Activated naive CD4-positive, alpha-beta T cell treated with anti-CD3 and anti-CD28 coated beads, Interleukin-2, amount 10 ng/mL, durations not matched to agents 7 days and 5 days (primary cell): ENCODE measurements around the gene ETV3L.

Experiments used
- CTCF ChIA-PET: fragments of 350-600 bp; sonication (Branson Sonifier 250); formaldehyde crosslinking; loops from one replicate; lab custom pipeline; 2021; ENCODE audit warnings: antibody characterized with exemption; lab: Charles Lee
- DNase-seq: peaks from one replicate; pipeline ENCODE4 v3.0.0-alpha.2; 2020
- H3K27ac Mint-ChIP-seq: one replicate; pipeline ENCODE4 v1.8.0; 2021; ENCODE audit warnings: mild to moderate bottlenecking, moderate library complexity, mixed read lengths
- H3K27me3 Mint-ChIP-seq: one replicate; pipeline ENCODE4 v1.8.0; 2021; ENCODE audit warnings: mild to moderate bottlenecking, mixed read lengths
- H3K36me3 Mint-ChIP-seq: one replicate; pipeline ENCODE4 v1.8.0; 2021; ENCODE audit warnings: mixed read lengths
- H3K4me1 Mint-ChIP-seq: one replicate; pipeline ENCODE4 v1.8.0; 2021; ENCODE audit warnings: mixed read lengths
- H3K4me3 Mint-ChIP-seq: one replicate; pipeline ENCODE4 v1.8.0; 2021; ENCODE audit warnings: mild to moderate bottlenecking, moderate library complexity, mixed read lengths
- H3K9me3 Mint-ChIP-seq: one replicate; pipeline ENCODE4 v1.8.0; 2021; ENCODE audit warnings: mixed read lengths

Gene ETV3L

GRCh38 chr1:157099633-157100009 lies at the start of gene ETV3L:
Gene ETV3L, minus strand, starts transcription at chr1:157099808. Its CDS starts 285 bp downstream, at chr1:157099523.
- no peaks in the 10 kb centered on the region for H3K4me1 Mint-ChIP-seq
- H3K9me3 Mint-ChIP-seq = no peaks in the 10 kb centered on the region
- H3K27ac Mint-ChIP-seq = no peak within 1 kb of the TSS
- CTCF ChIA-PET = interaction anchor here (4.7 kb wide), 1 partner anchor 9 kb away, joined by 21 read pairs; no protein-coding TSS in a partner anchor
- H3K36me3 Mint-ChIP-seq = no peaks in the 10 kb centered on the region
- no peak for DNase-seq
- H3K4me3 Mint-ChIP-seq = no peak within 1 kb of the TSS
- peaks cover 55% of the 10 kb centered on the region for H3K27me3 Mint-ChIP-seq

GRCh38 chr1:157147906-157148700 lies 48.5 kb upstream of the ETV3L start:
- Mint-ChIP-seq H3K27me3 (peaks cover 20% of the 10 kb centered on the region), H3K27ac (no peak overlapping the region), H3K36me3 (no peaks in the 10 kb centered on the region), H3K9me3 (no peaks in the 10 kb centered on the region), H3K4me1 (peaks cover 36% of the 10 kb centered on the region), H3K4me3 (no peak overlapping the region)
- no peak for DNase-seq
- CTCF ChIA-PET = interaction anchor here (1.1 to 18.3 kb wide), 6 partner anchors 8 to 74 kb away, joined by 3 to 491 read pairs (median 4); partner anchors contain the start of gene ETV3

GRCh38 chr1:157147037-157147436 lies 47.4 kb upstream of the ETV3L start:
- no peak for DNase-seq
- Mint-ChIP-seq H3K9me3 (no peaks in the 10 kb centered on the region), H3K4me1 (peaks cover 35% of the 10 kb centered on the region), H3K27me3 (peaks cover 20% of the 10 kb centered on the region), H3K27ac (no peak overlapping the region), H3K36me3 (no peaks in the 10 kb centered on the region), H3K4me3 (no peak overlapping the region)
- CTCF ChIA-PET = interaction anchor here (1.2 to 18.3 kb wide), 4 partner anchors 9 to 73 kb away, joined by 3 to 491 read pairs (median 6); no protein-coding TSS in a partner anchor

GRCh38 chr1:157146244-157146643 lies 46.6 kb upstream of the ETV3L start:
- no peak overlapping the region for H3K4me3 Mint-ChIP-seq
- CTCF ChIA-PET = interaction anchor here (1.1 to 18.3 kb wide), 3 partner anchors 8 to 58 kb away, joined by 3 to 491 read pairs (median 8); no protein-coding TSS in a partner anchor
- no peaks in the 10 kb centered on the region for H3K9me3 Mint-ChIP-seq
- peaks cover 30% of the 10 kb centered on the region for H3K4me1 Mint-ChIP-seq
- DNase-seq = no peak
- no peak overlapping the region for H3K27ac Mint-ChIP-seq
- no peaks in the 10 kb centered on the region for H3K36me3 Mint-ChIP-seq
- peaks cover 23% of the 10 kb centered on the region for H3K27me3 Mint-ChIP-seq

- Mint-ChIP-seq H3K27me3 (peaks cover 30% of the 10 kb centered on the region), H3K4me3 (no peak overlapping the region), H3K36me3 (no peaks in the 10 kb centered on the region), H3K27ac (no peak overlapping the region), H3K9me3 (no peaks in the 10 kb centered on the region), H3K4me1 (peaks cover 18% of the 10 kb centered on the region)
- DNase-seq = no peak
- CTCF ChIA-PET = interaction anchor here (1.1 kb wide), 1 partner anchor 9 kb away, joined by 3 read pairs; no protein-coding TSS in a partner anchor
Observed at GRCh38 chr1:157145076-157145475, 45.5 kb upstream of the ETV3L start.

- Mint-ChIP-seq H3K36me3 (no peaks in the 10 kb centered on the region), H3K4me3 (no peak overlapping the region), H3K9me3 (no peaks in the 10 kb centered on the region), H3K4me1 (peaks cover 17% of the 10 kb centered on the region), H3K27ac (no peak overlapping the region), H3K27me3 (peaks cover 30% of the 10 kb centered on the region)
- no peak for DNase-seq
- CTCF ChIA-PET = interaction anchor here (0.7 kb wide), 1 partner anchor 9 kb away, joined by 3 read pairs; no protein-coding TSS in a partner anchor
Observed at GRCh38 chr1:157144509-157144908, 44.9 kb upstream of the ETV3L start.

GRCh38 chr1:157142765-157143423 lies 43.3 kb upstream of the ETV3L start:
- H3K27ac Mint-ChIP-seq = no peak overlapping the region

GRCh38 chr1:157142201-157142600 lies 42.6 kb upstream of the ETV3L start:
- CTCF ChIA-PET = interaction anchor here (0.9 to 1.9 kb wide), 5 partner anchors 11 to 52 kb away, joined by 3 to 9 read pairs (median 4); no protein-coding TSS in a partner anchor
- DNase-seq = no peak
- H3K27ac Mint-ChIP-seq = no peak overlapping the region
- no peaks in the 10 kb centered on the region for H3K9me3 Mint-ChIP-seq
- peaks cover 26% of the 10 kb centered on the region for H3K27me3 Mint-ChIP-seq
- H3K36me3 Mint-ChIP-seq = peaks cover 6% of the 10 kb centered on the region
- no peak overlapping the region for H3K4me3 Mint-ChIP-seq
- peaks cover 18% of the 10 kb centered on the region for H3K4me1 Mint-ChIP-seq

More at GRCh38 chr1:157142765-157143423, 43.3 kb upstream of the ETV3L start:
- no peak for DNase-seq
- H3K36me3 Mint-ChIP-seq = no peaks in the 10 kb centered on the region
- H3K4me3 Mint-ChIP-seq = no peak overlapping the region
- peaks cover 26% of the 10 kb centered on the region for H3K27me3 Mint-ChIP-seq
- H3K4me1 Mint-ChIP-seq = peaks cover 13% of the 10 kb centered on the region
- CTCF ChIA-PET = interaction anchor here (0.9 to 1.9 kb wide), 3 partner anchors 10 to 53 kb away, joined by 3 to 9 read pairs (median 6); no protein-coding TSS in a partner anchor
- no peaks in the 10 kb centered on the region for H3K9me3 Mint-ChIP-seq

- H3K36me3 Mint-ChIP-seq = peaks cover 10% of the 10 kb centered on the region
- peaks cover 27% of the 10 kb centered on the region for H3K4me1 Mint-ChIP-seq
- H3K27me3 Mint-ChIP-seq = peaks cover 23% of the 10 kb centered on the region
- no peak overlapping the region for H3K4me3 Mint-ChIP-seq
- CTCF ChIA-PET = interaction anchor here (1.5 to 1.9 kb wide), 4 partner anchors 12 to 51 kb away, joined by 4 to 9 read pairs (median 5); no protein-coding TSS in a partner anchor
- H3K9me3 Mint-ChIP-seq = no peaks in the 10 kb centered on the region
- no peak overlapping the region for H3K27ac Mint-ChIP-seq
- DNase-seq = no peak
Observed at GRCh38 chr1:157141212-157141855, 41.7 kb upstream of the ETV3L start.

GRCh38 chr1:157140063-157140588 lies 40.5 kb upstream of the ETV3L start:
- no peaks in the 10 kb centered on the region for H3K9me3 Mint-ChIP-seq
- no peak for DNase-seq
- H3K4me1 Mint-ChIP-seq = peaks cover 39% of the 10 kb centered on the region
- H3K27me3 Mint-ChIP-seq = peaks cover 22% of the 10 kb centered on the region
- CTCF ChIA-PET = interaction anchor here (1.0 to 3.0 kb wide), 4 partner anchors 9 to 50 kb away, joined by 4 to 18 read pairs (median 6); no protein-coding TSS in a partner anchor
- H3K36me3 Mint-ChIP-seq = peaks cover 22% of the 10 kb centered on the region
- H3K27ac Mint-ChIP-seq = peak overlapping the region; percentile 29
- H3K4me3 Mint-ChIP-seq = no peak overlapping the region

- H3K36me3 Mint-ChIP-seq = peaks cover 32% of the 10 kb centered on the region
- no peak for DNase-seq
- peaks cover 49% of the 10 kb centered on the region for H3K4me1 Mint-ChIP-seq
- H3K27me3 Mint-ChIP-seq = peaks cover 13% of the 10 kb centered on the region
- CTCF ChIA-PET = interaction anchor here (0.9 to 3.0 kb wide), 6 partner anchors 10 to 65 kb away, joined by 3 to 18 read pairs (median 4); no protein-coding TSS in a partner anchor
- H3K9me3 Mint-ChIP-seq = no peaks in the 10 kb centered on the region
- H3K27ac Mint-ChIP-seq = peak overlapping the region; percentile 85
- H3K4me3 Mint-ChIP-seq = peak overlapping the region; percentile 97
Observed at GRCh38 chr1:157139052-157139715, 39.6 kb upstream of the ETV3L start.

GRCh38 chr1:157138220-157139051 lies 38.8 kb upstream of the ETV3L start, which contains the start of gene ETV3:
Gene ETV3, minus strand, starts transcription at chr1:157138395. Its CDS starts 2,043 bp downstream, at chr1:157136352.
- Mint-ChIP-seq H3K4me3 (peak within 1 kb of the TSS; percentile 97), H3K27ac (peak within 1 kb of the TSS; percentile 93), H3K9me3 (no peaks in the 10 kb centered on the region), H3K36me3 (peaks cover 39% of the 10 kb centered on the region), H3K27me3 (peaks cover 10% of the 10 kb centered on the region), H3K4me1 (peaks cover 56% of the 10 kb centered on the region)
- DNase-seq = peak; percentile 94
- CTCF ChIA-PET = interaction anchor here (1.0 to 3.0 kb wide), 6 partner anchors 9 to 64 kb away, joined by 3 to 18 read pairs (median 6); no protein-coding TSS in a partner anchor
